Activated naive CD4-positive, alpha-beta T cell treated with Interleukin-2 at 50 U/mL for 16 hours (primary cell): Measurements from ENCODE around the gene KCNQ5.
"Not testable (repeated sequence)": the region's sequence is repeated elsewhere in the genome, so short reads cannot be mapped to it uniquely, and the experiment has no call there.

Source experiments
- DNase-seq: peaks from one replicate; pipeline ENCODE4 v3.0.0-alpha.2; 2020

The KCNQ5 gene

DNA sequence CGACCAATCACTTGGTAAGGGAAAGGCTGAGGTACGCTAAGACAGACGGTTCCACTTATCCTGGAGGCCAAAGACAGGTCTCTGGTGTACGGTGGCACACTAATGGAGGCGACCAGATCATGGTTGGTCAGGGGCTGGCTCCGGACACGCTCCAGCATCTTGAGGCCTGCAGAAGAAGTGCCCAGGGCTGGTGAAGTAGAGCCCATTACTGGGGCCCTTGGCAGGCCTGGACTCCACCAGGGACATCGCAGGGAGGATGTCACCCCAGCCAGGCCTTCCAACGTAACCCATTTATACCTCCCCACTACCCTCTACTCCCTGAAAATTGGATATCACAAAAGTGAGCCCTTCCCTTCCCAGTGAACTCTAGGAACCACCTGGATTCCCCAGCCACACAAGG lies 587.3 kb downstream of the KCNQ5 start:
- no peak for DNase-seq

DNA sequence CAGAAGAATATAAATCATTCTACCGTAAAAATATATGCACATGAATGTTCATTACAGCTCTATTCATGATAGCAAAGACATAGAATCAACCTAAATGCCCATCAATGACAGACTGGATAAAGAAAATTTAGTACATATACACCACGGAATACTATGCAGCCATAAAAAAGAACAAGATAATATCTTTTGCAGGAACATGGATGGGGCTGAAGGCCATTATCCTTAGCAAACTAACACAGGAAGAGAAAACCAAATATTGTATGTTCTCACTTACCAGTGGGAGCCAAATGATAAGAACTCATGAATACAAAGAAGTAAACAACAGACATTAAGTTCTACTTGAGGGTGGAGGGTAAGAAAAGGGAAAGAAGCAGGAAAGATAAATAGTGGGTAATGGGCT lies 595.0 kb downstream of the KCNQ5 start:
- no peak for DNase-seq

DNA sequence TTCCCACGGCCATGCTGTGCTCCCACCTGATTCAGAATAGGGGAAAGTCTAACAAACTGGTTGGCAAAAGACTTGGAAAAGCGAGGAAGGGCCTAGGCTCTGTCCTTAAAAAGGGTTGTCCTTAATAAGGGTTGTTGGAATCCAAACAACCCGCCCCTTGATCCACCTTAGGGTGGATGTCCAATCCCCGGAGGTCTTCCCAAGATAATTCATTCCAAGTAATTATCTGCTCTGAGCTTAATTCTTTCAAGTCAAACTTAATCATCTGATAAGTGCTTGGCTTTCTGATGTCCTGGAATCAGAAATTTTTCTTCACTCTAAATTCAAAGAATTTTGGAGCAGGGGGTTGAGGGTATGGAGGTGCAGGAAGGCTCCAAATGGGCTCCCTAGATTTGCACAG lies 603.5 kb downstream of the KCNQ5 start, which contains the start of gene KHDC1L:
KHDC1L (minus strand) TSS at position 101 of the 400 bp plus-strand sequence; CDS start at position 13, 88 bp downstream.
- no peak for DNase-seq

DNA sequence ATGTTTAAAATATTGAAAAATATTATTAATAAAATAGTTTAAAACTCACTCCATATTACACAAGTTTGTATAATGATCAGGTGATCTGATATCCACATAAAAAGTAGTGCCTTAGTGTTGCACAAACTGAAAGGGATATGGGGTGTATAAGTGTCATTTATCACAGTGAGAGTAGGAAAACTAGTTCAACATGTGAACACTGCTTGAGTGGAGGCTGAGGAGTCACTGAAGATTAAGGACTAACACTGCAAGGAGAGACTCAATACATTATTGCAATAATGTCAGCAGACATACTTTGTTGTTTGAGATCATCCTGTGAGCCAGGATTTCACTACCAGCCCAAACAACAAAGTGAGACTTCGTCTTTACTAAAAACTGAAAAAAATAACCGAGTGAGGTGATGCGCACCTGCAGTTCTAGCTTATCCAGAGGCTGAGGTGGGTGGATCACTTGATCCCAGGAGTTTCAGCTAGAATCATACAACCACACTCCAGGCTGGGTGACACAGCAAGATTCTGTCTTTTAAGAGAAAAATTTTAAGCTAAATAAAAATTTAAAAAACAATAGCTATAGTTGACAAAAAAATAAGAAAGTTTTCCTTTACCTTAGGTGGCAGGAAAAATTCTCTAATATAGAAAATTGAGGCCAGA lies 605.9 kb downstream of the KCNQ5 start:
- no peak for DNase-seq

DNA sequence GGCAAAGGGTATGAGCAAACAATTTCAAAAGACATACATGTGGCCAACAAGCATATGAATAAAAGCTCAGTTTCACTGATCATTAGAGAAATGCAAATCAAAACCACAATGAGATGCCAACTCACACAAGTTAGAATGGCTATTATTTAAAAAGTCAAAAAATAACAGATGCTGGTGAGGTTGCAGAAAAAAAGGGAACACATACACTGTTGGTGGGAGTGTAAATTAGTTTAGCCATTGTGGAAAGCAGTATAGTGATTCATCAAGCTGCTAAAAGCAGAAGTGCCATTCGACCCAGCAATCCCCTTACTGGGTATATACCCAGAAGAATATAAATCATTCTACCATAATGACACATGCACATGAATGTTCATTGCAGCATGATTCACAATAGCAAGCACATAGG lies 610.1 kb downstream of the KCNQ5 start:
- DNase-seq = no peak

DNA sequence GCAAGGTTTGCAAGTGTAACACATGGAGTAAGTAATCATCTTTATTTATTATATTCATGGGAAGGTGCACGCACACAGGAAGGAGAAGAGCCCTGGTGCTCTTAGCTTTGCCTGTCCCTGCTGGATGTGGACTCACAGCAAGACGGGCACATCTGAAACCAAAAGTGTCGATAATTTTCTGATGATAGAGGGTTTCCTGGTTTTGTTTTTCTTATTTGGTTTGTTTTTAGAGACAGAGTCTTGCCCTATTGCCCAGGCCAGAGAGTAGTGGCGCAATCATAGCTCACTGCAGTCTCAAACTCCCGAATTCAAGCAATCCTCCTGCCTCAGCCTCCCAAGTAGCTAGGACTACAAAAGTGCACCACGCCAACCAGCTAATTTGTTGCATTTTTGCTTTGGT lies 611.2 kb downstream of the KCNQ5 start:
- no peak for DNase-seq

DNA sequence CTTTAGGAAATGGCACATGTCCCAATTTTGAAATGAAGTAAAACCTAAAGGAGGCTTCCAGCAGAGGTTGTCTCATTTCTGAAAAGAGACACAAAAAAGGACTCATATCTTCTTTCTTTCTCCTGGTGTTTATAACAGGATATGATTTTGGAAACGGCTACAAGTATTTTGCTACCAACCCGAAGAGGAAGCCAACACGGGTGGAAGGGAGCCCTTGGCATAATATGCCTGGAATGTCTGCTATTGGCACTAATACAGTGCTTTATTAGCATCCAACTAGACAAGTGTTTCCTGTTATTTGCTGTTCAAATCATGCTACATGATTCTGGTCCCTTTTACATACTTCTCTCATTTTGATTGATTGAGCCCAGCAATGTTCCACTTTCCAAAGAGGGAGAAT lies 612.1 kb downstream of the KCNQ5 start:
- not testable (repeated sequence) for DNase-seq

DNA sequence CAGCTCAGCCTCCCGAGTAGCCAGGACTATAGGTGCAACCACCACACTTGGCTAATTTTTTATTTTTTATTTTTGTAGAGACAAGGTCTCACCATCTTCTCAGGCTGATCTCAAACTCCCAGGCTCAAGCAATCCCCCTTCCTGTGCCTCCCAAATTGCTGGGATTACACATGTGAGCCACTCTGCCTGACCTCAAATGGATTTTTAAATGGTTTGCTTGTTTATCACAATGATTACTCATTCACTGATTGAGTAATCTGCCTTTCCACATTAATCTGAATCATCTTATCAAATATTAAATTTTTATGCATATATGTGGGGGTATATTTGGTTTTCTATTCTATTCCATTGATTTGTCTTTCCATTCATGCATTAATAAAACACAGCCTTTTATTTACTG lies 612.9 kb downstream of the KCNQ5 start:
- no peak for DNase-seq

DNA sequence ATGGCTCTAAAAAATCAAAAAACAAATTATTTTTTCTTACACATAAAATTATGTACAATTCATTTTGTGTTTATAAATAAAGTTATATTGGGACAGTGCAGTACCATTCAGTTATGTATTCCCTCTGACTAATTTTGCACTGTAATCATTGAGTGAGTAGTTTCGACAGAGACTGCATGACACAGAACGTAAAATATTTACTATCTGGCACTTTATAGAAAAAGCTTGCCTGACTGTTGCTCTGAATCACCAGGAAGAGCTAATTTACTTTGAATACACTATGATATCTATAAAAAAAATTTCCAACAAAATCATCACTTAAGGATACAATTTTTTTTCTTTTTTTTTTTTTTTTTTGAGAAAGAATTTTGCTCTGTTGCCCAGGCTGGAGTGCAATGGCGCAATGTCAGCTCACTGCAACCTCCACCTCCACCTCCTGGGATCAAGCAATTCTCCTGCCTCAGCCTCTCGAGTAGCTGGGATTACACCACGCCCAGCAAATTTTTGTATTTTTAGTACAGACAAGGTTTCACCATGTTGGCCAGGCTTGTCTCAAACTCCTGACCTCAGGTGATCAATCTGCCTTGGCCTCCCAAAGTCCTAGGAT lies 614.4 kb downstream of the KCNQ5 start:
- DNase-seq = no peak

DNA sequence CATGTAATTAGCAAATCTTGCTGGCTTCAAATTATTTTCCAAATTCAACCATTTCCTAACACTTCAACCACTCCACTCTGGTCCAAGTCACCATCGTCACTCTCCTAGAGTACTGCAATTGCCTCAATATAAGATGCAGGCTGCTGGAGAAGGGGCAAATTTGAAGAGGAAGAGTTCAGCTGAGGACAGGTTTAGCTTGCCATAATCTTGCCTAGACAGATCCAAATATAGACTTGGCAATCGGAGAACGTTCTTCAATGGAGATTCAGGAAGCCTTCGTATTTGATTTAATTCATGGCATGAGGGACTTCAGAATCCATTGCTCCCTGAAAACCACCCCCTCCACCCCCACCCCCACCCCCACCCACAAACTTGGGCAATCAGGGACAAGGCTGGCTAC lies 618.9 kb downstream of the KCNQ5 start:
- no peak for DNase-seq

DNA sequence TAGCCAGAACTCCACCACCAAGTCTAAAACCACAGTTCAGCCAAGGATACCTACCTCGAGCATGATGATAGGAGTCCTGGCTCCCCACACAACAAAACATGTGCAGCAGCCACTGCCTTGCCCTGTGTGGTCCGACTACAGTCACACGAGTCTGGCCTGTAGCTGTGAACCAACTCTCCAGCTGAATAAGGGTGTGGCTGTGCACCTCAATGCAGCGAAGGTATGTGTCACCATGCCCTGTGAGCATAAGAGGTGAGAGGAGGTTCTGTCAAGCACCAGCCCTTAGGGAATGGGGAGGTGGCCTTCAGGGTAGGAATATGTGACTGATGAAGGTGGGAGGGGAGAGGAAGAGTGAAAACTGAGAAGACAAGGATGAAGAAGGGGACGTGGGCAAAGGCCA lies 620.1 kb downstream of the KCNQ5 start:
- DNase-seq = no peak
